GM19467 (cell line): ENCODE measurements around the gene ATAD3B.
"Not testable (repeated sequence)": the region's sequence is repeated elsewhere in the genome, so short reads cannot be mapped to it uniquely, and the experiment has no call there.

ENCODE experiments used
- ATAC-seq: cut with Tn5 transposase; IDR thresholded peaks from one replicate; pipeline ENCODE4 v1.9.1; 2021; ENCODE audit warnings: mild to moderate bottlenecking, moderate library complexity; ENCODE audit not compliant: unreplicated experiment

Gene ATAD3B

DNA sequence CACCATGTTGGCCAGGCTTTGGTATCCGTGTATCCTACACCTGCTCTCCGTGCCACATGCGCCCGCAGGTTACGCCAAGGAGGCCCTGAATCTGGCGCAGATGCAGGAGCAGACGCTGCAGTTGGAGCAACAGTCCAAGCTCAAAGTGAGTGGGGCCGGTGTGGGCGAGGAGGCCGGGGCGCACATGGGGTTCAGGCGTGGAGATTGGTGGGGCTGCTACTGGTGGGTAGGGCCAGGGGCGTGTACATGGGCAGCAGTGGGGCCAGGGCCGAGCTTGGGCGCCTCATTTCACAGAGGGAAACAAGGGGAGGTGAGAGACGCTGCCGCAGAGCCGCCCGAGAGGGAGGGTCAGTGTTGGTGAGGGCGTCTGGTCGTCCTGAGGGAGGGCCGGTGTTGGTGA is 5.6 kb downstream of the ATAD3B start:
- ATAC-seq, result no peak

DNA sequence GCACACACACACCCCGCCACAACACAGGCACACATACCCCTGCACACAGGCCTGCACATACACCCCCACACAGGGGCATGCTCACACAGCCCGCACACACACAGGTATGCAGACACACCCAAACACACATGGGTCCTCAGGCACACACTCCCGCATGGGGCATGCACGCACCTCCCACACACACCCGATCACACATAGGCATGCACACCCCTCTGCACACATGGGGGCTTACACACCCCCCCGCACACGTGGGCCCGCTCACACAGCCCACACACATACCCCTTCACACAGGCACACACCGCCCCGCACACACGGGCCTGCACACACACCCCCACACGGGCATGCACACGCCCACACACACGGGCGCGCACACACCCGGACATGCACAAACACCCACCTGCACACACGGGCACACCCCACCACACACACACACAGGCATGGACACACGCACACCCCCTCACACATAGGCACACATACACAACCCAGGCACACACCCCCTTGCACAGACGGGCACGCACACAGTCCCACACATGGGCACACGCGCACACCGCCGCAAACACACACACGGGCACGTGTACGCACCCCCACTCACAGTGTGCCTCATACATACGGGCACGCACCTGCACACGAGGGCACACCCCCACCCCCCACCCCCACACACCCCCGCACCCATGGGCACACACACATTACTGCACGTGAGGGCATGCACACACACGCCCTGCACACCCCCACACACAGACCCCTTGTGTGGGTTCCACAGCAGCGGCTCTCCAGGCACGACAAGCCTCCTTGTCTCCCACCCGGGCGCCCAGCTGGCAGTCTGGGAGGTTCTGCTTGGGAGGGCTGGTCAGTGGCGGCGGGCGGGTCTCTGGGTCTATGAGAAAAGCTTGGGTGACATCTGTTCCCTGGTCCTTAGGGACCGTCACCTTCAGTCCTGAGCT is 8.3 kb downstream of the ATAD3B start:
- no peak for ATAC-seq

DNA sequence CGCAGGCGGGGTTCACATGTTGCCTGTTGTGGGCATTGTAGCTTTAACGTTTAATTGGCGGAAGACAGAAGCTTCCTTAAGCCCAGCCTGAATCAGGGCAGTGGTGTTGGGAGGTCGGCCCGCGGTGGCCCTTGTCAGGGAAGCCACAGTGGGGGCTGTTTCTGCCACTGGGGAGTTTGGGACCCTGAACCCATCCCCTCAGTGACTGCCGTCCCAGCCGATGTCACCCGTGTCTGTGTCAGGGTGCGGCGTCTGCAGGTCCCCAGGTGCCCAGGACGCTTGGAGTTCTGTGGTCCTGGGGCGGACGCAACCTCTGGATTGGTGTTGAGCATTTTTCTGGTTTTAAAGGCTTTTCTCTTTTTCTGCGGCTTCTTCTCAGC is 8.9 kb downstream of the ATAD3B start:
- not testable (repeated sequence) for ATAC-seq

DNA sequence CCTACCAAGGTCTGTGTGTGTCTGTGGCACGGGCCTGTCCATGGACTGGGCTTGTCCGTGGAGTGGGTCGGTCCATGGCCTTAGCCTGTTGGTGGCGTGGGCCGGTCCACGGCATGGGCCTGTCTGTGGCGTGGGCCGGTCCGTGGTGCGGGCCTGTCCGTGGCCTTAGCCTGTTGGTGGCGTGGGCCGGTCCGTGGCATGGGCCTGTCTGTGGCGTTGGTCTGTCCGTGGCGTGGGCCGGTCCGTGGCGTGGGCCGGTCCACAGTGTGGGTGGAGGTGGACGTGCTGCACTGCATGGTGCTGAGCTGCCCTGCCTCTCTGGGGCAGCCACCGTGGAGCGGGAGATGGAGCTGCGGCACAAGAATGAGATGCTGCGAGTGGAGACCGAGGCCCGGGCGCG is 10.2 kb downstream of the ATAD3B start:
- ATAC-seq, result not testable (repeated sequence)

DNA sequence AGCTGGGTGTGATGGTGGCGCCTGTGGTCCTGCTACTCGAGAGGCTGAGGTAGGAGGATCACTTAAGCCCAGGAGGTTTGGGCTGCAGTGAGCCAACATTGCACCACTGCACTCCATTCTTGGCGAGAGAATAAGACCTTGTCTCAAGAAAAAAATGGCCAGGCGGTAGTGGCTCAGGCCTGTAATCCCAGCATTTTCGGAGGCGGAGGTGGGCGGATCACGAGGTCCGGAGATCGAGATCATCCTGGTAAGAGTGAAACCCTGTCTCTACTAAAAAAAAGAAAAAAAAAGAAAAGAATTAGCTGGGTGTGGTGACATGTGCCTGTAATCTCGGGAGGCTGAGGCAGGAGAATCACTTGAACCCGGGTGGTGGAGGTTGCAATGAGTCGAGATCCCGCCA is 11.3 kb downstream of the ATAD3B start:
- ATAC-seq, result no peak

DNA sequence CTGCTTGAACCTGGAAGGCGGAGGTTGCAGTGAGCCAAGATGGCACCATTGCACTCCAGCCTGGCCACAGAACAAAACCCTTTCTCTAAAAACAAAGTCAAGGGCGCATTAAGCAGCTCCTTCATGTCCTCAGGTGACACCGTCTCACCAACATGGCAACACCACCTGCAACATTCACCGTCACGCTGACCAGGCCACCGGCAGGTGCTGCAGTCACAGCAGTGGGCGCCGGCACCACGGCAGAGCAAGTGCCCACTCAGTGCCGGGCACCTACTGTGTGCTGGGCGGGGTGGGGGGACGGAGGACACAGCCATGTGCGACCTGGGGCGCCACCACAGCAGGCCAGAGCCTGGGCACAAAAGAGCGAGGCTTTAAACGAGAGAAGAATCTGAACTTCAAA is 12.1 kb downstream of the ATAD3B start:
- no peak for ATAC-seq

GRCh38 chr1:1484976-1485750 is 13.6 kb downstream of the ATAD3B start:
- not testable (repeated sequence) for ATAC-seq

- ATAC-seq, result not testable (repeated sequence)
These were observed 14.3 kb downstream of the ATAD3B start for GRCh38 chr1:1485755-1486317.

- no peak for ATAC-seq
These were observed 16.1 kb downstream of the ATAD3B start for GRCh38 chr1:1487701-1488100.

DNA sequence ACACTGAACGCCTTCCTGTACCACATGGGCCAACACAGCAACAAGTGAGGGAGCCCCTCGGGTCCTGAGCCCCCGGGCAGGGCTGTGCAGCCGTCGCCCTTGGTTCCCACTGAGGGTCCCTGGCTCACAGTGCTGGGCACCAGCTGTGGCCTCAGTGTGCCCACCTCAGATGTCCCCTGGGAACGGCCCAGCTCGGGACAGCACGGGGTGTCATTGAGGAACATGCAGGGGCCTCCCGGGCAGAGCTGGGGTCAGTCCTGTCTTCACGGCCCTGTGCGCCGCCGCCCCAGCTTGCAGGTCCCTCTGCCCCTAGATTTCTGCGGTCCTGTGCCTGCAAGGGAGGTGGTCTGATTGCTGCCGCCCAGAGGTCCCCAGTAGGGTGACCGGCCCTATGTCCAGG is 17.7 kb downstream of the ATAD3B start:
- no peak for ATAC-seq

DNA sequence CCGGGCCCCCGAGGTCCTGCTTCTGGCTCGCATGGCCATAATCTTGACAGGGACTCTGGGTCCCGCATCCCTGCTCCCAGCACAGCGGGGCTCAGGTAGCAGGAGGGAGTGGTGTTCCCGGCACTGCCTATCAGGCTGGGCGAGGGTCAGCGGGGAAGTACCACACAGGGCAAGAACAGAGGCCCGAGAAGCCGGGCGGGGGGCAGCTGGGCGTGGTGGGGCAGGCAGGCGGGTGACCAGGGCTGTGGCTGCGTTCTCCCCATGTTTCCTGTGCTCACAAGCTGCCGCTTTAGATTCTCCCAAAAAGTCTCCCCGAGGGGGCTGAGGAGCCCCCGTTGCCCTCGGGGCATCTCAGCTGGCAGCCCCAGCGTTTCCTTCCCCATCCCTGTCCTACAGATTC is 18.3 kb downstream of the ATAD3B start:
- no peak for ATAC-seq

GRCh38 chr1:1490633-1491230 is 19.2 kb downstream of the ATAD3B start:
- no peak for ATAC-seq

- ATAC-seq, result no peak
These were observed 20.0 kb downstream of the ATAD3B start for GRCh38 chr1:1491601-1492000.

DNA sequence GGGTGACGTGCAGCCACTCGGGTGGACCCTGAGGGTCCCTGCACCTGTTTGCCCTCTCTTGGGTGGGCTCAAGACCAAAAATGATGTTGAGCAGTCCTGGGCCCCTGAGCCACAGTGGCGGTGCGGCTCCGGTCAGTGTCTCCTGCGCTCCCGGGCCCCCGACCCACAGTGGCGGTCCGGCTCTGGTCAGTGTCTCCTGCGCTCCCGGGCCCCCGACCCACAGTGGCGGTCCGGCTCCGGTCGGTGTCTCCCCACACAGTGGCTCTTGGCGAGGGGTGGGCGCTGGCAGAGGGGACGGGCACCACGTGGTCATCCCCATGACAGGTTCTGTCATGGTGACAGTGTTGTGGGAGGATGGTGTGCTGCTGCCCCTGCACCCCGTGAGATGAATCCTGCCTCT is 22.7 kb downstream of the ATAD3B start:
- ATAC-seq, result not testable (repeated sequence)

DNA sequence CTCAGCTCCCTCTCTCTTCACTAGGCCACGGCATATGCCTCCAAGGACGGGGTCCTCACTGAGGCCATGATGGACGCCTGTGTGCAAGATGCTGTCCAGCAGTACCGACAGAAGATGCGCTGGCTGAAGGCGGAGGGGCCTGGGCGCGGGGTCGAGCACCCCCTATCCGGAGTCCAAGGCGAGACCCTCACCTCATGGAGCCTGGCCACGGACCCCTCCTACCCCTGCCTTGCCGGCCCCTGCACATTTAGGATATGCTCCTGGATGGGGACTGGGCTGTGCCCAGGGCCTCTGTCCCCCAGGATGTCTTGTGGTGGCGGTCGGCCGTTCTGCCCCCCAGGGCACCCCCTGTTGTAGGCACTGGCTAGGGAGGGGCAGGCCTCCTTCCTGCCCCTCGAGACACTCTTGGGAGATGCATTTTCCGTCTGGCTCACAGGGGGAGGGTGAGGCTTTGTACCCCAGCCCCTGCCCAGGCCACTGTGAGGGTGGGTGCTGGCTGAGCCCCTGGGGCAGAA is 24.0 kb downstream of the ATAD3B start:
- ATAC-seq, result not testable (repeated sequence)

DNA sequence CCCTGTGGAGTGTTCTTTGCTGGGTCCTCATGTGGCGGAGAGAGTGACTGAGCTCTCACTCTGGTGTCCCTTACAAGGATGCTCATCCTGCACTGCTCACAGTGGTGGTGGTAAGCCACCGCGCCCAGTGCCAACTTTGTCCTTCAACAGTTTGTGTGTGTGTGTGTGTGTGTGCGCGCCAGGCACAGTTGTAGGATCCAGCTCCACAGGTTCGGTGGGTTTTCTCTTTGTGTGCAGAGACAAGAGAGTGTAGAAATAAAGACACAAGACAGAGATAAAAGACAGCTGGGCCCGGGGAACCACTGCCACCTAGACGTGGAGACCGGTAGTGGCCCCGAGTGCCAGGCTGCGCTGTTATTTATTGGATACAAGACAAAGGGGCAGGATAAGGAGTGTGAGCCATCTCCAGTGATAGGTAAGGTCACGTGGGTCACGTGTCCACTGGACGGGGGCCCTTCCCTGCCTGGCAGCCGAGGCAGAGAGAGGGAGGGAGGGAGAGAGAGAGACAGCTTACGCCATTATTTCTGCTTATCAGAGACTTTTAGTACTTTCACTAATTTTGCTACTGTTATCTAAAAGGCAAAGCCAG is 33.3 kb downstream of the ATAD3B start:
- ATAC-seq, result not testable (repeated sequence)

- not testable (repeated sequence) for ATAC-seq
These were observed 33.8 kb downstream of the ATAD3B start for GRCh38 chr1:1505366-1505798.

GRCh38 chr1:1505801-1506200 is 34.2 kb downstream of the ATAD3B start:
- ATAC-seq, result not testable (repeated sequence)

DNA sequence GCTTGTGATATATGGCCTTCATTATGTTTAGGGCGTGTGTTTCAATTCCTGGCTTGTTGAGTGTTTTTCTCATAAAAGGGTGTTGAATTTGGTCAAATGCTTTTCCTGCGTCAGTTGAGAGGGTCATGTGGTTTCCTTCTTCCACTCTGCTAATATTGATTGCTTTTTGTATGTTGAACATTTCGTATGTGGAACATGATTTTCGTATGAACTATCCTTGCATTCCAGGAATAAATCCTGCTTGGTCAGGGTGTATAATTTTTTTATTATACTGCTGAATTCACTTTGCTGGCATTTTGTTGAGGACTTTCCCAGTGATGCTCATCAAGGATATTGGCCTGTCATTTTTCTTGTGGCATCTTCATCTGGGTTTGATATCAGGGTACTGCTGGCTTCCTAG is 35.7 kb downstream of the ATAD3B start:
- ATAC-seq, result no peak

DNA sequence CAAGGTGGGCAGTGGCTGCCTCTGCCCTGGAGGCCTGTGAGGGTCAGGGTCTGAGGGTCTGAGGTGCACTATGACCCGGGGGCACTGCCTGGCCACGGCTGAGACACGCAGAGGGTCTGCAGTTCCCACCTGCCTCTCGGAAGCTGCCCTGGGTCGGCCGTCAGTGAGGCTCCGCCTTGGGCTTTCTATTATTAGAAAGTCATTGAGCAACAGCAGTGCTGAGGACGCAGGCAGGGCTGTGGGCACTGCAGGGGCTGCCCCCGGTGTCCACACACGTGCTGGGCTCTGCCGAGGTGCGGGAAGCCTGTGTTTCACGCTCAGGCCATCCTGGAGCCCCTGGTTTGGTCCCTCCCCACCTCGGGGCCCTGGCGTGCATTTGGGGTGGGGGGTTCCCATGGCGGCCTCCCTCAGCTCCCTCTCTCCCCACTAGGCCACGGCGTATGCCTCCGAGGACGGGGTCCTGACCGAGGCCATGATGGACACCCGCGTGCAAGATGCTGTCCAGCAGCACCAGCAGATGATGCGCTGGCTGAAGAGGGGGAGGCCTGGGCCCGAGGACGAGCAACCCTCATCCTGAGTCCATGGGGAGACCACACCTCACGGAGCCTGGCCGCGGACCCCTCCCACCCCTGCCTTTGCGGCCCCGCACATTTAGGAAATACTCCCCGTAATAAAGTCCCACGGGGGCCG is 37.4 kb downstream of the ATAD3B start:
- not testable (repeated sequence) for ATAC-seq
